Osteoblast (primary cell): Measurements from ENCODE around the gene IDE. TPM values are rescaled to one million over a fixed set of nuclear protein-coding genes. Genes with fewer than 3 reads are reported as not detected.
"Not testable (repeated sequence)": the region's sequence is repeated elsewhere in the genome, so short reads cannot be mapped to it uniquely, and the experiment has no call there.

Experiments used
- DNase-seq: peaks from one replicate; pipeline ENCODE4 v3.0.0; 2011; ENCODE audit warnings: low spot score, mixed read lengths; ENCODE audit not compliant: insufficient read length; ENCODE audit errors: missing footprints
- H2AFZ ChIP-seq: 2 replicates; pipeline ENCODE4 v1.6.0; 2011; ENCODE audit warnings: mild to moderate bottlenecking, low read length
- H3K27ac ChIP-seq: 2 replicates; pipeline ENCODE4 v1.5.1; 2011; ENCODE audit warnings: mild to moderate bottlenecking, low read depth, low read length, moderate library complexity
- H3K27me3 ChIP-seq: 2 replicates; pipeline ENCODE4 v1.6.0; 2012; ENCODE audit warnings: mild to moderate bottlenecking, control low read depth, inconsistent platforms, low read length, moderate library complexity; ENCODE audit not compliant: insufficient read depth
- H3K36me3 ChIP-seq: 2 replicates; pipeline ENCODE4 v1.5.1; 2011; ENCODE audit warnings: mild to moderate bottlenecking, low read length, control low read depth, moderate library complexity; ENCODE audit not compliant: insufficient read depth
- H3K4me1 ChIP-seq: 2 replicates; pipeline ENCODE4 v1.5.1; 2011; ENCODE audit warnings: mild to moderate bottlenecking, low read length, control low read depth, moderate library complexity; ENCODE audit not compliant: insufficient read depth
- H3K4me2 ChIP-seq: 2 replicates; pipeline ENCODE4 v1.6.0; 2011; ENCODE audit warnings: mild to moderate bottlenecking, low read length; ENCODE audit not compliant: insufficient read depth
- H3K4me3 ChIP-seq: fragments of 200-600 bp; sonication (generic); 3 replicates; pipeline ENCODE4 v1.5.1; 2012; ENCODE audit warnings: mild to moderate bottlenecking, low read length, inconsistent platforms; ENCODE audit not compliant: insufficient read depth
- H3K79me2 ChIP-seq: 2 replicates; pipeline ENCODE4 v1.6.0; 2012; ENCODE audit warnings: mild to moderate bottlenecking, low read length, control low read depth, inconsistent platforms; ENCODE audit not compliant: insufficient read depth
- H3K9me3 ChIP-seq: 2 replicates; pipeline ENCODE4 v1.5.1; 2011; ENCODE audit warnings: low read depth, low read length, control low read depth
- H4K20me1 ChIP-seq: 2 replicates; pipeline ENCODE4 v1.6.0; 2012; ENCODE audit warnings: mild to moderate bottlenecking, low read length, control low read depth; ENCODE audit not compliant: insufficient read depth
- total RNA-seq: library from RNA; depleted of rRNA; stranded (reverse); fragments of >200 nt; gene quantifications from 2 replicates; pipeline ENCODE4 v1.2.3, GENCODE V29; 2012
- TF ChIP-seq, protein P1 (sequence below): IDR thresholded peaks from 2 replicates; pipeline ENCODE4 v1.5.1; 2011; ENCODE audit warnings: mild to moderate bottlenecking, low read depth, low read length, moderate library complexity; ENCODE audit errors: extremely low read depth

The IDE gene
- total RNA-seq, 1 donor, result 36.9 TPM

DNA sequence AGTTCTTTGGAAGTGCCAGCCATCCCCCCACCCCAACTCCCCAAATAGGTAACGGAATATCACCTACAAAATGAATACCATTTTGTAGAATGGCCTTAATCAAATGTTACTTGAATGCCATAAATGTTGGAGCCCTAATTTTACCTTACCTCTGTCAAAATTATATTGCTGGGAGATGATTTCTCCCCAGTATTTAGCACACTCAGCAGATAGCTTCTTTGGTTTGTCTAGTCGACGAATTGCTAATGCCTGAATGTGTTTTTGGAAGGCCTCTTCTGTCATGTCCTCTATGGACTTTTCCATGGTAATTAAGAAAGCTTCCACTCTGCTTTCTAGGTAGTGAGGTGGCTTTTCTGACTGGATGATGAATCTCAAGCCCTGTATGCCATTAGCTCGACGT lies 110.3 kb downstream of the IDE start:
- H3K9me3 ChIP-seq, result no peaks in the 10 kb centered on the region
- H3K27me3 ChIP-seq, result no peaks in the 10 kb centered on the region
- no peaks in the 10 kb centered on the region for H3K79me2 ChIP-seq
- peaks cover 43% of the 10 kb centered on the region for H3K36me3 ChIP-seq
- no peak overlapping the region for H3K4me2 ChIP-seq
- no peak for DNase-seq
- H3K4me3 ChIP-seq, result no peak overlapping the region
- H3K27ac ChIP-seq, result no peak overlapping the region
- TF ChIP-seq, protein P1, sequence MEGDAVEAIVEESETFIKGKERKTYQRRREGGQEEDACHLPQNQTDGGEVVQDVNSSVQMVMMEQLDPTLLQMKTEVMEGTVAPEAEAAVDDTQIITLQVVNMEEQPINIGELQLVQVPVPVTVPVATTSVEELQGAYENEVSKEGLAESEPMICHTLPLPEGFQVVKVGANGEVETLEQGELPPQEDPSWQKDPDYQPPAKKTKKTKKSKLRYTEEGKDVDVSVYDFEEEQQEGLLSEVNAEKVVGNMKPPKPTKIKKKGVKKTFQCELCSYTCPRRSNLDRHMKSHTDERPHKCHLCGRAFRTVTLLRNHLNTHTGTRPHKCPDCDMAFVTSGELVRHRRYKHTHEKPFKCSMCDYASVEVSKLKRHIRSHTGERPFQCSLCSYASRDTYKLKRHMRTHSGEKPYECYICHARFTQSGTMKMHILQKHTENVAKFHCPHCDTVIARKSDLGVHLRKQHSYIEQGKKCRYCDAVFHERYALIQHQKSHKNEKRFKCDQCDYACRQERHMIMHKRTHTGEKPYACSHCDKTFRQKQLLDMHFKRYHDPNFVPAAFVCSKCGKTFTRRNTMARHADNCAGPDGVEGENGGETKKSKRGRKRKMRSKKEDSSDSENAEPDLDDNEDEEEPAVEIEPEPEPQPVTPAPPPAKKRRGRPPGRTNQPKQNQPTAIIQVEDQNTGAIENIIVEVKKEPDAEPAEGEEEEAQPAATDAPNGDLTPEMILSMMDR, result no peak
- no peak overlapping the region for H2AFZ ChIP-seq
- no peaks in the 10 kb centered on the region for H4K20me1 ChIP-seq
- no peaks in the 10 kb centered on the region for H3K4me1 ChIP-seq

DNA sequence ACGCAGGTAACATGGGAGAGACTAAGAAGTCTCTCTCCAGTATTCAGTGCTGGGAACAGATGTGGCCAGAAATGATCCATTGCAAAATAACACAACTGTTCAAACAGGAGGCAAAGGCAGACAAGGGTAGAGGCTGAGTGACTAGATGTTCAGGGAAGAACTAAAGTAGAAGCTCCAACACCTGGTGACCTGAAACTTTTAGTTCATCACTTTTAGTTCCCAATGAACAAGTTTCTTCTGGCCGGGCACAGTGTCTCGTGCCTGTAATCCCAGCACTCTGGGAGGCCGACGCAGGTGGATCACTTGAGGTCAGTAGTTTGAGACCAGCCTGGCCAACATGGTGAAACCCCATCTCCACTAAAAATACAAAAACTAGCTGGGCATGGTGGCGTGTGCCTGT lies 118.9 kb downstream of the IDE start:
- not testable (repeated sequence) for DNase-seq

DNA sequence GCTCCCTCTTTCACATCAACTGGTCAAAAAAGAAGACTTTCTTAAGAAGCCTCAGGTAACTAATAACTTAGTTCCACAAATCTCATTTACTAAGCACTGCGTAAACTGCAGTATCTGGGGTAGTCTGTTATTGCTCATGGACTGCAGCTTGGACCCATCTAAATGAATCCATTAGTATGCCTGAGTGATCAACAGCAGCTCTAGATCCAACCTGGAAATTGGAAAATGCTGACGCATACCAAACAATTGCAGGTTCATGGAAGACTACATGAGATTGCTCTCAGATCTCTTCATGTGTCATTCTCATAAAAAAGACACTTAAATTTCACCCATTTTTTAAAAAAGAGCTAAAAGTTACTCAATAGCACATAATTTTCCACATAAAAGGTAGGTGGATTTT lies 121.6 kb downstream of the IDE start:
- H4K20me1 ChIP-seq, result no peaks in the 10 kb centered on the region
- TF ChIP-seq, protein P1, result no peak
- H3K4me1 ChIP-seq, result no peaks in the 10 kb centered on the region
- no peak overlapping the region for H3K27ac ChIP-seq
- peaks cover 32% of the 10 kb centered on the region for H3K36me3 ChIP-seq
- H3K4me2 ChIP-seq, result no peak overlapping the region
- no peaks in the 10 kb centered on the region for H3K79me2 ChIP-seq
- no peaks in the 10 kb centered on the region for H3K9me3 ChIP-seq
- no peaks in the 10 kb centered on the region for H3K27me3 ChIP-seq
- no peak for DNase-seq
- H2AFZ ChIP-seq, result no peak overlapping the region
- no peak overlapping the region for H3K4me3 ChIP-seq

More for the DNA sequence above, 118.9 kb downstream of the IDE start:
- not testable (repeated sequence) for H4K20me1 ChIP-seq, H3K4me3 ChIP-seq, H3K79me2 ChIP-seq, H3K9me3 ChIP-seq, H3K4me1 ChIP-seq, H3K4me2 ChIP-seq, H2AFZ ChIP-seq, H3K27ac ChIP-seq, H3K27me3 ChIP-seq
- H3K36me3 ChIP-seq, result peaks cover 29% of the 10 kb centered on the region

DNA sequence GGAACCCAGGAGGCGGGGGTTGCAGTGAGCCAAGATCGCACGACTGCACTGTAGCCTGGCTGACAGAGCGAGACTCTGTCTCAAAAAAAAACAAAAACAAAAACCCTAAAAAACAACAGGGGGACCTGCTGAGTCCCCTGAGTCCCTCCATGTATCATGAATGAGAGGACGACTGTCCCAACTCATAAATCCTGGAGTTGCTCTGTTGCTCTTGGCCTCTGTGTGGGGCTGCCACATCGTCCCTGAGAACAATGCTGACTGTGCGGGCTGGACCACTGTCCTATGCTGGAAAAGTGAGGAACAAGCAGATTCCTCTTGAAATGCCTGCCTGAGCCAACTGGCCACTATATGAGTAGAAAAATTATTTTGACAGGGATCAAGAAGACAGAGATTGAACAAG lies 122.5 kb downstream of the IDE start:
- no peaks in the 10 kb centered on the region for H3K27me3 ChIP-seq
- no peaks in the 10 kb centered on the region for H3K9me3 ChIP-seq
- DNase-seq, result no peak
- no peak overlapping the region for H3K27ac ChIP-seq
- no peaks in the 10 kb centered on the region for H3K4me1 ChIP-seq
- no peaks in the 10 kb centered on the region for H4K20me1 ChIP-seq
- no peak overlapping the region for H3K4me2 ChIP-seq
- H3K4me3 ChIP-seq, result no peak overlapping the region
- H2AFZ ChIP-seq, result no peak overlapping the region
- TF ChIP-seq, protein P1, result no peak
- H3K79me2 ChIP-seq, result no peaks in the 10 kb centered on the region
- H3K36me3 ChIP-seq, result peaks cover 31% of the 10 kb centered on the region
